Ectodermal cell (in vitro differentiated cells): ENCODE results near the gene U2AF2.

Experiments used
- H3K27ac ChIP-seq: 2 replicates; pipeline ENCODE4 v1.7.0; 2013; ENCODE audit warnings: mild to moderate bottlenecking, low read depth, low read length; ENCODE audit not compliant: insufficient read depth, poor library complexity, severe bottlenecking
- H3K27me3 ChIP-seq: 2 replicates; pipeline ENCODE4 v1.7.0; 2013; ENCODE audit warnings: mild to moderate bottlenecking, low read length; ENCODE audit not compliant: insufficient read depth, control insufficient read depth, poor library complexity, severe bottlenecking
- H3K36me3 ChIP-seq: one replicate; pipeline ENCODE4 v1.7.0; 2013; ENCODE audit warnings: low read length; ENCODE audit not compliant: control insufficient read depth, insufficient read depth
- H3K4me1 ChIP-seq: one replicate; pipeline ENCODE4 v1.7.0; 2013; ENCODE audit warnings: low read length; ENCODE audit not compliant: control insufficient read depth, insufficient read depth
- H3K4me3 ChIP-seq: 2 replicates; pipeline ENCODE4 v1.7.0; 2013; ENCODE audit warnings: low read depth, low read length, control low read depth; ENCODE audit not compliant: insufficient read depth
- H3K9me3 ChIP-seq: 2 replicates; pipeline ENCODE4 v1.7.0; 2013; ENCODE audit warnings: mild to moderate bottlenecking, low read length, moderate library complexity; ENCODE audit not compliant: control insufficient read depth
- WGBS, 2 experiments: methylation state at CpG; one replicate each; pipeline ENCODE4 v1.1.7; 2013; ENCODE audit warnings: missing lambda C conversion rate in 2 of 2; 5-methylcytosine and 5-hydroxymethylcytosine counted together

The U2AF2 gene

GRCh38 chr19:55696301-55697068 is 41.6 kb downstream of the U2AF2 start:
- Histone ChIP-seq H3K9me3 (no peaks in the 10 kb centered on the region), H3K4me1 (no peaks in the 10 kb centered on the region), H3K36me3 (peaks cover 12% of the 10 kb centered on the region), H3K27me3 (no peaks in the 10 kb centered on the region), H3K27ac (no peak overlapping the region), H3K4me3 (no peak overlapping the region)
- 95 to 97% methylated on average over 20 of the region's 20 CpGs for WGBS, 2 experiments

DNA sequence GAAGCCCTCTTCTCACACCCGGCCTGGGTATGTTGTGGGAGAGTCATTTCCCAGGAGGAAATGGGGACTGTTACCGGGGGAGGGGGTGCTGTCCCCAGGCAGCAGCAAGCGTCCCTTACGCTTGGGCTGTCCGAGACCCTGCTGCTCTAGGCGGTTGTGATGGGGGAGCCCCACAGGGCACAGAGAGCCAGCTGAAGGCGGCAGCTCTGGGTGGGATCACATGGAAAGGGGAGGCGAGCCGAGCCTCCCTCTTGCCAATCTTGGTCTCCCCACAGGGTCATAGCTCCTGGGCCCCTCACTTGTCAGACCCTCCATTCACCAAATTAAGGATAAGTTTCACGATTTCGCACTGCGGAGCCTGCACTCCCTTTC is 42.2 kb downstream of the U2AF2 start:
- H3K27ac ChIP-seq, result no peak overlapping the region
- H3K9me3 ChIP-seq, result no peaks in the 10 kb centered on the region
- 95% methylated on average over 12 of the region's 12 CpGs for WGBS, 2 experiments
- H3K27me3 ChIP-seq, result no peaks in the 10 kb centered on the region
- H3K4me1 ChIP-seq, result no peaks in the 10 kb centered on the region
- no peak overlapping the region for H3K4me3 ChIP-seq
- peaks cover 12% of the 10 kb centered on the region for H3K36me3 ChIP-seq

- Histone ChIP-seq H3K27ac (no peak overlapping the region), H3K4me3 (no peak overlapping the region), H3K36me3 (peaks cover 12% of the 10 kb centered on the region), H3K9me3 (no peaks in the 10 kb centered on the region), H3K4me1 (no peaks in the 10 kb centered on the region), H3K27me3 (no peaks in the 10 kb centered on the region)
- 93 to 95% methylated on average over 8 of the region's 8 CpGs for WGBS, 2 experiments
Measured at GRCh38 chr19:55697698-55698097, 42.9 kb downstream of the U2AF2 start.

- Histone ChIP-seq H3K4me1 (no peaks in the 10 kb centered on the region), H3K27me3 (no peaks in the 10 kb centered on the region), H3K9me3 (no peaks in the 10 kb centered on the region), H3K4me3 (no peak overlapping the region), H3K36me3 (peaks cover 12% of the 10 kb centered on the region), H3K27ac (no peak overlapping the region)
- WGBS, 2 experiments, result 93 to 95% methylated on average over 17 of the region's 17 CpGs
Measured at GRCh38 chr19:55698256-55698655, 43.4 kb downstream of the U2AF2 start.

- Histone ChIP-seq H3K4me1 (no peaks in the 10 kb centered on the region), H3K4me3 (no peak overlapping the region), H3K9me3 (no peaks in the 10 kb centered on the region), H3K27ac (no peak overlapping the region), H3K36me3 (peaks cover 17% of the 10 kb centered on the region), H3K27me3 (no peaks in the 10 kb centered on the region)
- WGBS, 2 experiments, result 95 to 97% methylated on average over 11 of the region's 11 CpGs
Measured at GRCh38 chr19:55699221-55699620, 44.4 kb downstream of the U2AF2 start.

GRCh38 chr19:55700813-55701212 is 46.0 kb downstream of the U2AF2 start:
- 95 to 97% methylated on average over 12 of the region's 12 CpGs for WGBS, 2 experiments

DNA sequence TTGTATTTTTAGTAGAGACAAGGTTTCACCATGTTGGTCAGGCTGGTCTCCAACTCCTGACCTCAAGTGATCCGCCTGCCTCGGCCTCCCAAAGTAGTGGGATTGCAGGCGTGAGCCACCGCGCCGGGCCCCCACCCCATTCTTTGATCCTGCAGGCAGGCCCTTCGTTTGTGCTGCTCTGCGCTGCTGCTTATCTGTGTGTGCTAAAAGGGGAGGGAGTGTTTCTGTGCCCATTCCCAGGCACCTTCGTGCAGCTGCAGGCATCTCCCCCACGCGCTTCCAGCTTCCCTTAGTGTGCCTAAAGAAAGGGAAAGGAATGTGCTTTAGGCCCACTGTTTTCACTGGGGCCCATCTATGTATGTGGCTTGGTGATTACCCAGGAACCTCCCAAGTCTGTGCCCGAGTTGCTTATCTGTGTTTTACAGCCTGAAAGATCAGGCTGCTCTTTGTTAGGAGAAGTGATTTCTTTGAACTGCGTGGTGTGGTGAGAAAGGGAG is 47.3 kb downstream of the U2AF2 start:
- H3K4me1 ChIP-seq, result no peaks in the 10 kb centered on the region
- H3K4me3 ChIP-seq, result no peak overlapping the region
- H3K36me3 ChIP-seq, result peaks cover 5% of the 10 kb centered on the region
- H3K9me3 ChIP-seq, result no peaks in the 10 kb centered on the region
- WGBS, 2 experiments, result 90 to 92% methylated on average over 13 of the region's 13 CpGs
- no peaks in the 10 kb centered on the region for H3K27me3 ChIP-seq
- no peak overlapping the region for H3K27ac ChIP-seq

More at GRCh38 chr19:55700813-55701212, 46.0 kb downstream of the U2AF2 start:
- no peaks in the 10 kb centered on the region for H3K4me1 ChIP-seq
- no peaks in the 10 kb centered on the region for H3K9me3 ChIP-seq
- H3K27ac ChIP-seq, result no peak overlapping the region
- H3K27me3 ChIP-seq, result no peaks in the 10 kb centered on the region
- H3K36me3 ChIP-seq, result peaks cover 6% of the 10 kb centered on the region
- H3K4me3 ChIP-seq, result no peak overlapping the region

DNA sequence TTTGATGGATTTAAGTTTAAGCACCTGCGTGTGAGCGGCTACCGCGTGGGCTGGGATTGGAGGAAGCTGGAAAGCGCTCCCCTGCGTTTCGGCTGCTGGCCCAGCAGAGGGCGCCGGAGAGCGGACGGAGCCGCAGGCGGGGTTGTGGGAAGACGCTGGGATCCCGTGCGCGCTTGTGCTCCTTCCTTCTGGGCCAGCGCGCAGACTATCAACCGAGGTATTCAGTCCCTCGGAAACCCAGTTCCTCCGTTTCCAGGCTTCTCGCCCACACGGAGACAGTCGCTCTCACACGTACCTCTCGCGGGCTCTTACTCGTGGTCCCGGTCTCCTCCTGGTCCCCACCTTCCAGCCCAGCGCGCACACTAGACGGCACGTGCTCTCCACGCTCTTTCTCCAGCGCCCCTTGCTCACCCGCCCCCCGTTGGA is 49.0 kb downstream of the U2AF2 start:
- Histone ChIP-seq H3K9me3 (no peaks in the 10 kb centered on the region), H3K4me3 (no peak overlapping the region), H3K4me1 (no peaks in the 10 kb centered on the region), H3K27ac (no peak overlapping the region), H3K36me3 (peaks cover 5% of the 10 kb centered on the region), H3K27me3 (no peaks in the 10 kb centered on the region)
- WGBS, 2 experiments, result 81 to 82% methylated on average over 38 of the region's 38 CpGs

DNA sequence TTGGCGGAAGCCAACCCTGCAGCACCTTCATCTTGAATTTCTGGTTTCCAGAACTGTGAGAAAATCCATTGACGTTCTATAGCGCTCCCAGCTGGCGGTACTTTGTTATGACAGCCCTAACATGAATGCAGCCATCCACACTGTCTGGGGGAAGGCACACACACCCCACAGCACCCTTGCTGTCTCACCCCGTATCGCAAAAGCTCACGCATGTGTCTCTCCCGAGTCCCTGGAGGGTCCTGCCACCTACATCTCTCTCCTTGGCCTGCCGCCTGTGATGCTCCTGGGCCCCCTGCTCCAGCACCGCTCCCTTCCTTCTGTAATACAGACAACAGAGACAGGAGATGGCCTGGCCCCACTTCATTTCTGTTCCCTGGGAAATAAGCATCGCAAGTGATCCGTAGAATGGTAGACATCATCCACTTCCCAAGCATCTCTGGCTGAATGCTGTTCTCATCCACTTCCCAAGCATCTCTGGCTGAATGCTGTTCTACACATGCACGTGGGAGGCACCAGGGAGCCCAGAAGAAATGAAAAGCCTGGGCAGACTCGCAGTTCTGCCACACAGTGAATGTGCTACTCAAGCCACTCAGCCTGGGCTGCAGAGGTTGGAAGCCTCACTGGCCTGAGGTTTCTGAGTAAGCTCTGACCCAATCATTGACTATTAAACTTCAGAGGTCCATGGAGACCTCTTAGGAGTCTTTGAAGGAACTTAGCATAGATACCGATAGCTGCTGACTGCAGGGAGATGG is 49.8 kb downstream of the U2AF2 start:
- no peaks in the 10 kb centered on the region for H3K27me3 ChIP-seq
- H3K27ac ChIP-seq, result no peak overlapping the region
- peaks cover 5% of the 10 kb centered on the region for H3K36me3 ChIP-seq
- H3K4me3 ChIP-seq, result no peak overlapping the region
- H3K4me1 ChIP-seq, result no peaks in the 10 kb centered on the region
- 94 to 97% methylated on average over 15 of the region's 15 CpGs for WGBS, 2 experiments
- no peaks in the 10 kb centered on the region for H3K9me3 ChIP-seq

DNA sequence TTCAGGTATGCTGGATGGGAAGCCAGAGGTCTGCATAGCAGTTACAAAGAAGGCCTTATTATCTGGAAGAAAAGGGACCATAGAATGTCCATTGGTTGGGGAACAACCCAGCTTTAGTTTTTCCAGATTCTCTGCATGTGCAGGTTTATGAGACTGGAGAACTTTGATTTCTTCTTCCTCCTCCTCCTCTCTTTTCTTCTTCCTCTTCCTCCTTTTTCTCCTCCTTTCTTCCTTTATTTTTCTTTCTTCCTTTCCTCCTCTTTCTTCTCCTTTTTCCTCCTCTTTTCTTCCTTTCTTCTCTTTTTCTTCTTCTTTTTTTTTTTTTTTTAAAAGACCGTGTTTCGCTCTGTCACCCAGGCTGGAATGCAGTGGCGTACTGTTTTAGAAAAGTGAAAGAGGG is 51.1 kb downstream of the U2AF2 start:
- 91 to 99% methylated on average over 3 of the region's 3 CpGs for WGBS, 2 experiments

More for the DNA sequence above, 51.1 kb downstream of the U2AF2 start:
- H3K9me3 ChIP-seq, result no peaks in the 10 kb centered on the region
- H3K27me3 ChIP-seq, result no peaks in the 10 kb centered on the region
- H3K36me3 ChIP-seq, result peaks cover 5% of the 10 kb centered on the region
- no peaks in the 10 kb centered on the region for H3K4me1 ChIP-seq
- H3K27ac ChIP-seq, result no peak overlapping the region
- no peak overlapping the region for H3K4me3 ChIP-seq
